IMR-90 (cell line): ENCODE measurements around the gene ZMYND11. TPM values are rescaled to one million over a fixed set of nuclear protein-coding genes. Genes with fewer than 3 reads are reported as not detected.

Source experiments
- ATAC-seq: fragments of 200-7000 bp; cut with Tn5 transposase; 2 replicates; pipeline ENCODE4 v1.9.1; 2020; ENCODE audit warnings: low read depth, mild to moderate bottlenecking, moderate library complexity
- BruUV-seq: library from RNA; stranded (reverse); fragments of 400-500 nt; replicated peaks from 2 replicates; lab custom pipeline; 2021; lab: Mats Ljungman, UMichigan
- CTCF ChIA-PET: fragments of 300-600 bp; formaldehyde crosslinking; extraction: SDS; loops from one replicate; lab custom pipeline; 2021; ENCODE audit warnings: antibody characterized with exemption; lab: Yijun Ruan, JAX
- POLR2A ChIA-PET: fragments of 300-600 bp; sonication (Branson Sonifier 250); formaldehyde crosslinking; loops from one replicate; lab custom pipeline; 2022; ENCODE audit warnings: antibody characterized with exemption; ENCODE audit not compliant: unreplicated experiment; lab: Charles Lee
- DNase-seq: peaks from one replicate; pipeline ENCODE4 v3.0.0; 2013
- H2AFZ ChIP-seq: replicated peaks from 2 replicates; pipeline ENCODE3; 2013; ENCODE audit warnings: low read length, mild to moderate bottlenecking; ENCODE audit not compliant: poor library complexity
- H2AK5ac ChIP-seq: 2 replicates; pipeline ENCODE4 v1.6.1; 2013; ENCODE audit warnings: low read depth, low read length, inconsistent platforms
- H2AK9ac ChIP-seq: replicated peaks from 2 replicates; pipeline ENCODE3; 2013; ENCODE audit warnings: mild to moderate bottlenecking, low read depth, low read length, moderate library complexity; ENCODE audit not compliant: poor library complexity
- H2BK120ac ChIP-seq: 2 replicates; pipeline ENCODE4 v1.6.1; 2013; ENCODE audit warnings: low read depth, low read length, inconsistent platforms
- H2BK15ac ChIP-seq: 3 replicates; pipeline ENCODE4 v1.6.1; 2013; ENCODE audit warnings: low read depth, low read length, inconsistent platforms
- H2BK20ac ChIP-seq: 2 replicates; pipeline ENCODE4 v1.6.1; 2013; ENCODE audit warnings: low read depth, mild to moderate bottlenecking, inconsistent platforms, low read length, moderate library complexity
- H2BK5ac ChIP-seq: 2 replicates; pipeline ENCODE4 v1.6.1; 2013; ENCODE audit warnings: mild to moderate bottlenecking, low read depth, low read length, inconsistent platforms; ENCODE audit not compliant: poor library complexity, severe bottlenecking
- H3K14ac ChIP-seq: replicated peaks from 2 replicates; pipeline ENCODE4 v1.6.1; 2013; ENCODE audit warnings: low read depth, low read length, inconsistent platforms
- H3K18ac ChIP-seq: 2 replicates; pipeline ENCODE4 v1.6.1; 2013; ENCODE audit warnings: low read depth, low read length, control low read depth
- H3K23ac ChIP-seq: 2 replicates; pipeline ENCODE4 v1.6.1; 2013; ENCODE audit warnings: low read depth, low read length, inconsistent platforms
- H3K27ac ChIP-seq: 2 replicates; pipeline ENCODE4 v1.5.1; 2013; ENCODE audit warnings: mild to moderate bottlenecking, control low read depth, low read length; ENCODE audit not compliant: insufficient read depth
- H3K27me3 ChIP-seq: 2 replicates; pipeline ENCODE4 v1.6.1; 2013; ENCODE audit warnings: low read length; ENCODE audit not compliant: control insufficient read depth, insufficient read depth
- H3K36me3 ChIP-seq: 2 replicates; pipeline ENCODE4 v1.6.1; 2013; ENCODE audit warnings: low read length, mixed read lengths; ENCODE audit not compliant: control insufficient read depth, insufficient read depth
- H3K4ac ChIP-seq: 2 replicates; pipeline ENCODE4 v1.6.1; 2013; ENCODE audit warnings: low read depth, low read length, inconsistent platforms
- H3K4me1 ChIP-seq: 2 replicates; pipeline ENCODE4 v1.6.1; 2013; ENCODE audit warnings: low read length, mixed read lengths; ENCODE audit not compliant: control insufficient read depth, insufficient read depth
- H3K4me2 ChIP-seq: 2 replicates; pipeline ENCODE4 v1.6.1; 2013; ENCODE audit warnings: low read depth, mild to moderate bottlenecking, control low read depth, low read length, moderate library complexity
- H3K4me3 ChIP-seq: 2 replicates; pipeline ENCODE4 v1.5.1; 2013; ENCODE audit warnings: low read depth, mild to moderate bottlenecking, control low read depth, low read length, moderate library complexity; ENCODE audit not compliant: insufficient read depth
- H3K56ac ChIP-seq: 2 replicates; pipeline ENCODE4 v1.6.1; 2013; ENCODE audit warnings: low read length, inconsistent platforms; ENCODE audit not compliant: insufficient read depth; ENCODE audit errors: extremely low read depth
- H3K79me1 ChIP-seq, 2 experiments: 2 replicates each; pipeline ENCODE4 v1.6.1; 2013; ENCODE audit warnings: low read length in 2 of 2, inconsistent platforms in 1 of 2, low read depth in 1 of 2
- H3K9ac ChIP-seq: 2 replicates; pipeline ENCODE4 v1.6.1; 2013; ENCODE audit warnings: low read depth, low read length, control low read depth
- H3K9me1 ChIP-seq: 2 replicates; pipeline ENCODE4 v1.6.1; 2013; ENCODE audit warnings: low read length, inconsistent platforms; ENCODE audit not compliant: insufficient read depth
- H3K9me3 ChIP-seq: 2 replicates; pipeline ENCODE4 v1.6.1; 2013; ENCODE audit warnings: low read length; ENCODE audit not compliant: control insufficient read depth, insufficient read depth
- H4K20me1 ChIP-seq: 2 replicates; pipeline ENCODE4 v1.6.1; 2013; ENCODE audit warnings: low read length, inconsistent platforms; ENCODE audit not compliant: insufficient read depth
- H4K5ac ChIP-seq: 2 replicates; pipeline ENCODE4 v1.6.1; 2013; ENCODE audit warnings: mild to moderate bottlenecking, low read depth, low read length, control low read depth
- H4K8ac ChIP-seq, 2 experiments: 2 replicates each; pipeline ENCODE4 v1.6.1; 2013; ENCODE audit warnings: low read depth in 2 of 2, low read length in 2 of 2, control low read depth in 1 of 2, inconsistent platforms in 1 of 2
- H4K91ac ChIP-seq: 2 replicates; pipeline ENCODE4 v1.6.1; 2013; ENCODE audit warnings: low read depth, low read length, inconsistent platforms; ENCODE audit not compliant: insufficient read depth
- CEBPB ChIP-seq: IDR thresholded peaks from 2 replicates; pipeline ENCODE4 v1.6.1; 2012; ENCODE audit warnings: low read depth, low read length, improper control_type of control experiment
- CHD1 ChIP-seq: IDR thresholded peaks from 2 replicates; pipeline ENCODE4 v1.6.1; 2012; ENCODE audit warnings: low read depth, low read length, improper control_type of control experiment
- FOS ChIP-seq: fragments of 150-350 bp; IDR thresholded peaks from 2 replicates; pipeline ENCODE4 v1.6.1; 2016; ENCODE audit warnings: low read depth, low read length
- MAFK ChIP-seq: IDR thresholded peaks from 2 replicates; pipeline ENCODE4 v1.6.1; 2012; ENCODE audit warnings: low read depth, low read length, improper control_type of control experiment
- MXI1 ChIP-seq: IDR thresholded peaks from 2 replicates; pipeline ENCODE4 v1.6.1; 2012; ENCODE audit warnings: low read depth, mild to moderate bottlenecking, low read length, moderate library complexity, borderline replicate concordance
- NFE2L2 ChIP-seq: fragments of 150-350 bp; IDR thresholded peaks from 2 replicates; pipeline ENCODE4 v1.6.1; 2016; ENCODE audit warnings: low read depth, mild to moderate bottlenecking, low read length
- POLR2A ChIP-seq: IDR thresholded peaks from 2 replicates; pipeline ENCODE4 v1.6.1; 2012; ENCODE audit warnings: mild to moderate bottlenecking, low read depth, low read length
- RCOR1 ChIP-seq: IDR thresholded peaks from 2 replicates; pipeline ENCODE4 v1.6.1; 2012; ENCODE audit warnings: mild to moderate bottlenecking, low read length, improper control_type of control experiment; ENCODE audit not compliant: insufficient replicate concordance
- RFX5 ChIP-seq: IDR thresholded peaks from 2 replicates; pipeline ENCODE4 v1.8.0; 2012; ENCODE audit warnings: low read depth, mild to moderate bottlenecking, low read length, moderate library complexity
- SMC3 ChIP-seq: fragments of 150-350 bp; IDR thresholded peaks from 2 replicates; pipeline ENCODE4 v1.6.1; 2016; ENCODE audit warnings: low read depth, mild to moderate bottlenecking, antibody characterized with exemption, low read length, moderate library complexity
- WGBS, 2 experiments: methylation state at CpG; one replicate each; pipeline versions ENCODE4 v1.1.5 to v1.1.7; 2013; ENCODE audit warnings: missing lambda C conversion rate in 2 of 2; ENCODE audit not compliant: insufficient read length in 1 of 2; ENCODE audit errors: extremely low coverage in 2 of 2; 5-methylcytosine and 5-hydroxymethylcytosine counted together
- dilution Hi-C: fragments of 300-500 bp; cut with HindIII; formaldehyde crosslinking; loops from one replicate; pipeline ENCODE4 v1.14.3; 2018; ENCODE audit warnings: low sequenced_read_pairs; ENCODE audit not compliant: unreplicated experiment
- in situ Hi-C: fragments of 300-500 bp; cut with MboI; formaldehyde crosslinking; loops from 3 replicates; pipeline ENCODE4 v1.14.3; 2019; ENCODE audit warnings: low sequenced_read_pairs, inconsistent platforms, mixed read lengths
- intact Hi-C: fragments of 100-400 bp; cut with micrococcal nuclease; formaldehyde crosslinking; loops from 2 replicates; pipeline ENCODE4 v1.10.0; 2022
- polyA plus RNA-seq, 3 experiments: library from polyadenylated mRNA; depleted of rRNA; stranded (reverse); fragments of >200 nt; gene quantifications; 2 replicates each; pipeline ENCODE4 v1.2.3, GENCODE V29; 2012; ENCODE audit warnings: low replicate concordance in 1 of 3
- total RNA-seq: library from RNA; depleted of rRNA; stranded (reverse); fragments of >200 nt; gene quantifications from 2 replicates; pipeline ENCODE4 v1.2.3, GENCODE V29; 2012
- TF ChIP-seq, protein P1 (sequence below): fragments of 150-350 bp; IDR thresholded peaks from 2 replicates; pipeline ENCODE4 v1.6.1; 2017; ENCODE audit warnings: mild to moderate bottlenecking, antibody characterized with exemption, low read length, low read depth
- TF ChIP-seq, protein P2 (sequence below): conservative IDR thresholded peaks from 2 replicates; pipeline ENCODE4 v1.5.1; 2012; ENCODE audit warnings: mild to moderate bottlenecking, low read depth, low read length, improper control_type of control experiment
- TF ChIP-seq, protein P3 (sequence below): fragments of 150-350 bp; IDR thresholded peaks from 2 replicates; pipeline ENCODE4 v1.6.1; 2016; ENCODE audit warnings: low read depth, mild to moderate bottlenecking, low read length, moderate library complexity, borderline replicate concordance

ZMYND11 gene
- total and polyA plus RNA-seq, 2 of the 4 experiments (the other 2 are of a cell fraction): 39.5 to 72.2 TPM

DNA sequence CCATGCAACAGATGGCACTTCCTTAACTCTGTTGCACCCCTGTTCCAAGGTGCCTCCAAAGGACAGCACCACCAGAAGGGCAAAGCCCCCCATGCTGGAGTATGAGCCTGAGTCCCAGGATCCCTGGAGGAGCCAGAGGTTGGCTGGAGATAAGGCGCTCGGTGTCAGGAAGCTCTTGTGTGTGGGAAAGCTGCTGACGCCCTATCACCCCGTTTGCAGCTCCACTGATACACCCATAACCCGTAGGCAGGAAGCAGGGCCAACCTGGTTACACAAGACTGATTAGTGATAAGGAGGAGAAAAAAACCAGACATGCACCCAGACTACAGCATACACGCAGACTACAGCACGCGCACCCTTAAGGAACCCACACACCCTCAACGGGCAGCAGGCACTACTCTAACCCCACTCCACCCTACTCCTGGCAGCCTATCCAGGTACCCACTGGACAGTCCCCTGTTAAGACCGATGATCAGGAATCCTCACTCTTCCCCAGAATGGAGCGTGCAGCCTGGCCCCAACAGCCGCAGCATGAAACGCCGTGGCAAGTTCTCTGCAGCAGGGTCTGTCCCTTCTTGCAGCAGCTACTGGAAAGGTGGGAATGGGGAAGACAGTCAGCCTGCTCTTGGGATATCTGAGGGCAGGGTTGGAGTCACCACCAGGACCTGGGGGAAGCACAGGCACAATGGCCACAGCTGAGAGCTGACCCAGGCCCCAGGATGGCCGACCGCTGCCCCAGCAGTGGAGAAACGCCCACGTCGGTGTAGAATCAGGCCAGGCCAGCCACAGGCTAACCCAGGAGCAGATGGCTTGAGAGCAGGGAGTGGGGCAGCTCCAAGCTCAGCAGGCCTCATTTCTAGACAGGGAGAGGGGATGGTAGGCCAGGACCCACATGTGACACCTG is 47.8 kb upstream of the ZMYND11 start (continued):
- no peak for TF ChIP-seq SMC3

DNA sequence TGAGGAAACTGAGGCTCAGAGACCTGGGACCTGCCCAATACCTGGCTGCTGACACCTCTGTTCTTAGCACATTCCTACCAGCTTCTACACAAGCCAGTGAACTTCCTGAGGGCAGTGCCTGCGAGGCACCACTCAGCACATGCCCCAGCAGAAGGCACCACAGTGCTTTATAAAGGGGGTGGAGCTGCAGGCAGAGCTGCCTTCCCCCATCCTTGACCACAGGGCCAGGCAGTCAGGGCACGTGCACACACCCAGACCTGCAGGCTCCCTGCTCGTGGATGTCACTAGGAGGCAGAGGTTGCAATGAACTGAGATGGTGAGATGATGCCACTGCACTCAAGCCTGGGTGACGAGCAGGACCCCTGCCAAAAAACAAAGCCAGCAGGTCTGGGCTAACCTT is 47.0 kb upstream of the ZMYND11 start:
- ATAC-seq: no peak
- H2BK15ac ChIP-seq: no peak overlapping the region
- no peak overlapping the region for H3K4me3 ChIP-seq
- no peak overlapping the region for H3K23ac ChIP-seq
- no peaks in the 10 kb centered on the region for H3K4me1 ChIP-seq
- ChIA-PET POLR2A (no interaction called here), CTCF (no interaction called here)
- H2BK20ac ChIP-seq: no peak overlapping the region
- no peaks in the 10 kb centered on the region for H4K20me1 ChIP-seq
- dilution Hi-C loops: no loop called here
- no peak for DNase-seq
- no CpG with 5 or more reads among the region's 4 CpGs for WGBS, 2 experiments
- H3K27ac ChIP-seq: no peak overlapping the region
- H3K56ac ChIP-seq: no peak overlapping the region
- no peak overlapping the region for H2BK120ac ChIP-seq
- H4K5ac ChIP-seq: no peak overlapping the region
- H3K9me1 ChIP-seq: no peaks in the 10 kb centered on the region
- H3K4me2 ChIP-seq: no peak overlapping the region
- no peaks in the 10 kb centered on the region for H3K36me3 ChIP-seq
- no peak overlapping the region for H3K4ac ChIP-seq
- H4K8ac ChIP-seq: no peak overlapping the region
- no TSS peak for BruUV-seq
- no peak overlapping the region for H4K91ac ChIP-seq
- in situ Hi-C loops: no loop called here
- H3K79me1 ChIP-seq: no peaks in the 10 kb centered on the region
- no peak overlapping the region for H2AK5ac ChIP-seq
- intact Hi-C loops: no loop called here
- no peak overlapping the region for H2AFZ ChIP-seq
- peaks cover 5% of the 10 kb centered on the region; the same call in 1 of the 2 replicates for H3K27me3 ChIP-seq
- no peak overlapping the region for H3K9ac ChIP-seq
- no peak overlapping the region for H3K18ac ChIP-seq
- no peaks in the 10 kb centered on the region for H3K9me3 ChIP-seq
- H2BK5ac ChIP-seq: no peak overlapping the region
- no peak overlapping the region for H3K14ac ChIP-seq
- no peak overlapping the region for H2AK9ac ChIP-seq
- TF ChIP-seq, protein P1, sequence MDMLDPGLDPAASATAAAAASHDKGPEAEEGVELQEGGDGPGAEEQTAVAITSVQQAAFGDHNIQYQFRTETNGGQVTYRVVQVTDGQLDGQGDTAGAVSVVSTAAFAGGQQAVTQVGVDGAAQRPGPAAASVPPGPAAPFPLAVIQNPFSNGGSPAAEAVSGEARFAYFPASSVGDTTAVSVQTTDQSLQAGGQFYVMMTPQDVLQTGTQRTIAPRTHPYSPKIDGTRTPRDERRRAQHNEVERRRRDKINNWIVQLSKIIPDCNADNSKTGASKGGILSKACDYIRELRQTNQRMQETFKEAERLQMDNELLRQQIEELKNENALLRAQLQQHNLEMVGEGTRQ: no peak
- no peak for TF ChIP-seq POLR2A
- no peak for TF ChIP-seq CEBPB
- TF ChIP-seq MXI1: no peak
- TF ChIP-seq, protein P2, sequence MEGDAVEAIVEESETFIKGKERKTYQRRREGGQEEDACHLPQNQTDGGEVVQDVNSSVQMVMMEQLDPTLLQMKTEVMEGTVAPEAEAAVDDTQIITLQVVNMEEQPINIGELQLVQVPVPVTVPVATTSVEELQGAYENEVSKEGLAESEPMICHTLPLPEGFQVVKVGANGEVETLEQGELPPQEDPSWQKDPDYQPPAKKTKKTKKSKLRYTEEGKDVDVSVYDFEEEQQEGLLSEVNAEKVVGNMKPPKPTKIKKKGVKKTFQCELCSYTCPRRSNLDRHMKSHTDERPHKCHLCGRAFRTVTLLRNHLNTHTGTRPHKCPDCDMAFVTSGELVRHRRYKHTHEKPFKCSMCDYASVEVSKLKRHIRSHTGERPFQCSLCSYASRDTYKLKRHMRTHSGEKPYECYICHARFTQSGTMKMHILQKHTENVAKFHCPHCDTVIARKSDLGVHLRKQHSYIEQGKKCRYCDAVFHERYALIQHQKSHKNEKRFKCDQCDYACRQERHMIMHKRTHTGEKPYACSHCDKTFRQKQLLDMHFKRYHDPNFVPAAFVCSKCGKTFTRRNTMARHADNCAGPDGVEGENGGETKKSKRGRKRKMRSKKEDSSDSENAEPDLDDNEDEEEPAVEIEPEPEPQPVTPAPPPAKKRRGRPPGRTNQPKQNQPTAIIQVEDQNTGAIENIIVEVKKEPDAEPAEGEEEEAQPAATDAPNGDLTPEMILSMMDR: no peak
- no peak for TF ChIP-seq CHD1
- no peak for TF ChIP-seq MAFK
- TF ChIP-seq RFX5: no peak
- no peak for TF ChIP-seq FOS
- no peak for TF ChIP-seq RCOR1
- no peak for TF ChIP-seq NFE2L2
- TF ChIP-seq, protein P3, sequence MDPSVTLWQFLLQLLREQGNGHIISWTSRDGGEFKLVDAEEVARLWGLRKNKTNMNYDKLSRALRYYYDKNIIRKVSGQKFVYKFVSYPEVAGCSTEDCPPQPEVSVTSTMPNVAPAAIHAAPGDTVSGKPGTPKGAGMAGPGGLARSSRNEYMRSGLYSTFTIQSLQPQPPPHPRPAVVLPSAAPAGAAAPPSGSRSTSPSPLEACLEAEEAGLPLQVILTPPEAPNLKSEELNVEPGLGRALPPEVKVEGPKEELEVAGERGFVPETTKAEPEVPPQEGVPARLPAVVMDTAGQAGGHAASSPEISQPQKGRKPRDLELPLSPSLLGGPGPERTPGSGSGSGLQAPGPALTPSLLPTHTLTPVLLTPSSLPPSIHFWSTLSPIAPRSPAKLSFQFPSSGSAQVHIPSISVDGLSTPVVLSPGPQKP: no peak
